Measurements from ENCODE around the gene MECR. TPM values are rescaled to one million over a fixed set of nuclear protein-coding genes. Genes with fewer than 3 reads are reported as not detected.
A peak's percentile ranks its signal among the peaks of the same experiment; 100 is the strongest.
"Not testable (repeated sequence)": the region's sequence is repeated elsewhere in the genome, so short reads cannot be mapped to it uniquely, and the experiment has no call there.

MECR gene
- total RNA-seq, 1 donor from 2014 or later: 17.4 TPM

DNA sequence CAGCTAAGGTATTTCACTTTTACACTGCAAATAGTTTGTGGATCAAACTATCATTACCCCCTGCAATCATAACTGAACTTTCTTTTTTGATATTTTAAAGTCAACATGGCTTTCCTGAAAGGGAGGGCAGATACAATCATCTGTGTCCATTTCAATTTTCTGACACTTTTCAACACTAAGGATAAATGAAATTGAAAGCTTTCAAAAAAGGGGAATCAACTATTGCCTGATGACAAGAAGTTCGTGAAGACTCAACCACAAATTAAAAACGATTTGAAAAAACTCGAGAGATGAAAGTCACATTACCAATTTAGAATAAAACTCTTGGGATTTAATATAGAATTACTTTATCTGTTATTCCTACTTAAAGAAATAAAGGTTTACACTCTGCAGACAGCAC is 60.8 kb downstream of the MECR start:
- DNase-seq (ENCODE audit: low spot score): no peak

DNA sequence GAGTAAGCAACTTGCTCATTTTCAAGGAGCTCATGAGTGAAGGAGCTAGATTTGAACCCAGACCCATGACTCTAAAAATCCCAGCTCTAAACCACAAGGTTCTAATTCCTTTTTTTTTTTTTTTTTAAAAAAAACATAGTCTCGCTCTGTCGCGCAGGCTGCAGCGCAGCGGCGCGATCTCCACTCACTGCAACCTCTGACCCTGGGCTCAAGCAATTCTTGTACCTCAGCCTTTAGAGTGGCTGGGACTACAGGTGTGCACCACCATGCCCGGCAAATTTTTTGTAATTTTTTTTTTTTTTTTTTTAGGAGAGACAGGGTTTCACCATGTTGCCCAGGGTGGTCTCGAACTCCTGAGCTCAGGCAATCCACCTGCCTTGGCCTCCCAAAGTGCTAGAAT is 62.8 kb downstream of the MECR start:
- no peak for DNase-seq (ENCODE audit: low spot score)

DNA sequence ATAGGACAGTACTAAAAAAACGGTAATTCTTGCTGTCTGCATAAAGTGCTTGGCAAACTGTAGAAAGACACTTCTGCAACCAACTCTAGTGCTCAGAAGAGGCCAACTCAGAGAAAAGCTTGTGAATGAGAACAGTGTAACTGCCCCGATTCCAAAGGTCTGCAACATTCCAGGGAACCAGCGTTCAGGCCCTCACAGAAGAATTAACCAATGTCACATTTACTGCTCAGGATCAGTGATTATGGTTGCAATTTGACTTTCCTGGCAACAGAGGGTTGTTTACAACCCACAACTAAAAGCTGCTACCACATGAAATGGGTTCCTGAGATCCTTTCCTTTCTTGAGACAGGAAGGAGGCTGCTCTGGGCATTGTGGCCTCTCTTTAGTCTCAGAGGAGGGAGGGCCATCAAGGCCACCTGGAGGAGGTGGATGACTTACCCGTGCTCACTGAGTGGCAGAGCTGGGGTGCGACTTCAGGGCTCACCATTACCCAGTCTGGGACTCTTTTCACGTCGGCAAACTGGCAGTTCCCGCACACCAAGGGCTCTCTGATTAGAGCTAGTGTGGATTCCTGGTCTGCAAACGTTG is 64.3 kb downstream of the MECR start:
- DNase-seq (ENCODE audit: low spot score): no peak

DNA sequence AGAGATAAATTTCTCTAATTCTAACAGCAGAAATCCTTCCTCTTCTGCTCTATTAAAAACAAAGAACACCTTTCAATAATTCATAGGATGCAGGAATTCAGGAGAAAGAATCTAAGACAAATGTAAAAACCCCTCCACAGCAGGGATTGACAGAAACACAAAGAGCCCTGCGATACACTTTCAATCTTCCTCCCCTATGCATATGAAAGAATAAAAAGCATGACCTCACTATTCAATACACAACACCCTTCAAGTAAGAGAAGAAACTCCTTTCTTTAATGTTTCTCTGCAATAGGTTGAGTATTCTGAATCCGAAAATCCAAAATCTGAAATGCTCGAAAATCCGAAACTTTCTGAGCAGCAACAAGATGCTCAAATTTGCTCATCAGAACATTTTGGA is 66.1 kb downstream of the MECR start:
- DNase-seq (ENCODE audit: low spot score): no peak

DNA sequence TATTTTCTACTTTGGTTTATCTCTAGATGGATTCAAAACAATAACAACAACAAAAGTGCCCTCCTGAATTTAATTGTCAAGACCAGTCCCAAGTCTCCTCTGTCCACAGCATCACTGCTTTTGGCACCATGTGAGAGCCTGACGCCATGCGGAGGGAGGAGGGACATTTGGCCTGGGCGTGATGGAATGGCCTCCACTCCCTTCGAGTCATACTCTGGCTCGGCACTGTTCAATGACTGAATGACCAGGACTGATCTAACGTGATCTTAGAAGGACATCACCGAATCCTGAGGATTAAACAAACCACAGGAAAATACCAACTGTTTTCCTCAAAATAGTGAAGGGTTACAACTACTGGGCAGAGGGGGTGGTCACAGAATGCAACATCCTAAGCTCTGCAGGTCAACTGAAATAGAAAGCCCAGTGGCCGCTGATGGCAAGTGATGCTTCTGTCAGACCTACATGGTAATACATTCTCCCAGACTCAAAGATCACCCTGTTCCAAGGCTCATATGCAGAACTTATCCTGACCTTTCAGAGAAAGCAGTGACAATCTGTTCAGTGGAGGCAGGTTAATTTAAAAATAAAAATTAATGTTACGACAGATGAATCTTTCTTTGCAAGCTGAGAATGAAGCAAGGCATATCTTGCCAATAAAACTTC is 68.1 kb downstream of the MECR start:
- DNase-seq (ENCODE audit: low spot score): no peak

DNA sequence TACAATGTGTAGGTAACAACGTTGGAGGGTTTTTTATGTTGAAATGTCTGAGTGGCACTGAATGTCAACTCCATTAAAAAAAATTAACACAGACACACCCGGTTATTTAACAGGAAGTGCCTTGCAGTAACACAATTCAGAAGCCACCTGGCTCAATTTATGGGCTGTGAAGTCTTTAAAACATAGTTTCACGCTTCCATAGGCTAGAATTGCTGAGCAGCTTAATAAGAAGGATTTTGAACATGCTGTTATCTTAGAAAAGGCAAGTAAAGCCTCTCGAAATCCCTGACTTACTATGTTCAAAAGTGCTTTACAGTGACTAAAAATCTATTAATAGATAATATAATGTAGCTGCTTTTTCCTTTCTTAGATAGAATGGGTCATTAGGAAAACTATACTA is 68.7 kb downstream of the MECR start:
- DNase-seq (ENCODE audit: low spot score): no peak

DNA sequence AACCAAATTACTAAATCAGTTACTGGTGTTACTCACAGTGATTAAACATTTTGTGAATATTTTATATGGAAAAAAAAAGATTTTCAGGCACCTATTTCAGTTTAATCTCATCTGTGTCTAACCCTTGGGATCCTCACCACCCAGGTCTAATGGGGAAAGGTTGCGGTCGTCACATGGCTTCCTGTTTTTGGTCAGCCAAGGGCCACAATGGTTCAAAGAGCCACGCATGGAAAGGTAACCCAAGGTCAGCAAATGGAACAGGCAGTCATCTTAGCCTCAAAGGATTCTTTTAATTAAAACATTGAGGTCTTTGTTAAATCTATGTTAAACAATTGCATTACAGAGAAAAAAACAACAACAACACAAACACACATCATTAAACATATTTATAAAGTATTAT is 71.0 kb downstream of the MECR start:
- no peak for DNase-seq (ENCODE audit: low spot score)

DNA sequence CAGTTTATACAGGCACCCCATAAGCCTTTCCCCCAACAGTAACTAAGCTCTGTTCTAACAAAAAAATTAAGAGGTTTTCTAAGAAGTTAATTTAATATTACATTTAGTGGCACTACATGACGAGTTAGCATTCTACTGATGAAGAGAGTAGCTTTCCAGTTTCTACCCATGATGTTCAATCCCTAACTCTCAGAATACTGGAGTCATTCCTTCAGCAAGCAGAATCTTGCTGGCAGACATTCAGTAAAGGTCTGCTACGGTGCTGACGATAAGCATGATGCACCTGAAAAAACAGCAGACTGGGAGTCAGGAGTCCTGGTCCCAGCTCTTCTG is 73.5 kb downstream of the MECR start:
- no peak for DNase-seq (ENCODE audit: low spot score)

DNA sequence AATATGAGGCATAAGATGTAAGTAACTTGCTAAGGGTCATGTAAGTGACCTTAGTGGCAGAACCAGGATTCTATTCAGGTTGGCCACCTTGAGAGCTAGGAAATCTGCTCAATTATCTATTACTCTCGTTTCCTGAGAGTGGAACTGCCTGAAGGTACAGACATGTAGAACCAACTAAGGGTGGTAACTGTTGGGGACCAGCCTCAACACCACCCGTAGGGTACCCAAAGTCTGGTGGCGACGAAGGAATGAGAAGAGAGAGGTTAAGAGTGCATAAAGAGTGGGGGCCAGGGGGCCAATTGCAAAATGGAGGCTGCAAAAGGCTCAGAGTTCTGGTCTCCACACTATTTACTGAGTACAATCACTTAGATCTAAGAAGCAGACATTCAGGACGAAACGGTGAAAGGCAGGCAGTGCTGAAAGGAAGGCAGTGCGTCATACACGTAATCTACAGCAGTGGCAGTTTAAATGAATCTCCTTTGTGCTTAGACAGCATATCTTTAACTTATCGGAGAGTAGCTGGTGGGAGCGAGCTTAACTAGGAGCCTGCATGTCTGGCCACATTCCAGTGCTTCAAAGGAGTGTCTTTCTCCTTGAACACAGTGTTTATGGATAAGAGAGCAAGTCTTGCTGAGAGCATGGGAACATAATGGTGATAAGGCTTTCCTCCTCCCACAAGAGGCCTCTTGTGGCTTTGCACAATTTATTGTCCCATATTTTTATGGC is 74.0 kb downstream of the MECR start:
- DNase-seq (ENCODE audit: low spot score): no peak

DNA sequence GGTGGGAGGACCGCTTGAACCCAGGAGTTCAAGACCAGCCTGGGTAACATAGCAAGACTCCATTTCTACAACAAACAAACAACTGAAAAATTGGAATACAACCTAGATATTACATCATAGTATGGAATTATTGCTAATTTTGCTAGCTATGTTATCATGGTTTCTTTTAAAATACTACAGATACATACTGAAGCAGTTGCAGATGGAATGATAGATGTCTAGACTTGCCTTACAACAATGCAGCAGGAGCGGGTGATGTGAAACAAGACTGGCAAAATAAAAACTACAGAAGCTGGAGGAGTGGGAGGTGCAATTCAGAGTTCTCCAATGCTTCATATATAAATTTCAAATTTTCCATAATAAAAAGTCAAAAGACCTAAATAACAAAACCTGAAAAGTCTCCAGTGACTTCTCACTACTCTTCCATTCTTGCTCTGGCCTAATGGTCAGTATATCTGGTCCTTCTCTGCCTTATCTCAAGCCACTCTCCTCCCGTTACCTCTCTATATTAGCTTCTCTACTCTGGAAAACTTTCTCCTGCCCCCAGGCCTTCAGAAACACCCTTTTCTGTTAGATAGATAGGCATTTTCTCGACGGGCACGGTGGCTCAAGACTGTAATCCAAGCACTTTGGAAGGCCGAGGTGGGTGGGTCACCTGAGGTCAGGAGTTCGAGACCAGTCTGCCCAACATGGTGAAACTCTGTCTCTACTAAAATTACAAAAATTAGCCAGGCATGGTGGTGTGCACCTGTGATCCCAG is 78.5 kb downstream of the MECR start:
- no peak for DNase-seq (ENCODE audit: low spot score)

DNA sequence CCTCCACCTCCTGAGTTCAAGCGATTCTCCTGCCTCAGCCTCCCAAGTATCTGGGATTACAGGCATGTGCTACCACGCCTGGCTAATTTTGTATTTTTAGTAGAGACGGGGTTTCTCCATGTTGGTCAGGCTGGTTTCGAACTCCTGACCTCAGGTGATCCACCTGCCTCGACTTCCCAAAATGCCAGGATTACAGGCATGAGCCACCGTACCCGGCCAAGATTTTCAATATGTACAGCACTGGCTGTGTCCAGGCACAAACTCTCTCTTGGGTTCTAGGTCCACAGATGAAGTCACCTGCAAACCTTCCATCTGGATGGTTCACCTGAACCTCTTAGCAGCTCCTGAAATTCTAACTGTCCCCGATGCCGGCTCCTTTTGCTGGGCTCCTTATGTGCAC is 80.4 kb downstream of the MECR start:
- not testable (repeated sequence) for DNase-seq (ENCODE audit: low spot score)

DNA sequence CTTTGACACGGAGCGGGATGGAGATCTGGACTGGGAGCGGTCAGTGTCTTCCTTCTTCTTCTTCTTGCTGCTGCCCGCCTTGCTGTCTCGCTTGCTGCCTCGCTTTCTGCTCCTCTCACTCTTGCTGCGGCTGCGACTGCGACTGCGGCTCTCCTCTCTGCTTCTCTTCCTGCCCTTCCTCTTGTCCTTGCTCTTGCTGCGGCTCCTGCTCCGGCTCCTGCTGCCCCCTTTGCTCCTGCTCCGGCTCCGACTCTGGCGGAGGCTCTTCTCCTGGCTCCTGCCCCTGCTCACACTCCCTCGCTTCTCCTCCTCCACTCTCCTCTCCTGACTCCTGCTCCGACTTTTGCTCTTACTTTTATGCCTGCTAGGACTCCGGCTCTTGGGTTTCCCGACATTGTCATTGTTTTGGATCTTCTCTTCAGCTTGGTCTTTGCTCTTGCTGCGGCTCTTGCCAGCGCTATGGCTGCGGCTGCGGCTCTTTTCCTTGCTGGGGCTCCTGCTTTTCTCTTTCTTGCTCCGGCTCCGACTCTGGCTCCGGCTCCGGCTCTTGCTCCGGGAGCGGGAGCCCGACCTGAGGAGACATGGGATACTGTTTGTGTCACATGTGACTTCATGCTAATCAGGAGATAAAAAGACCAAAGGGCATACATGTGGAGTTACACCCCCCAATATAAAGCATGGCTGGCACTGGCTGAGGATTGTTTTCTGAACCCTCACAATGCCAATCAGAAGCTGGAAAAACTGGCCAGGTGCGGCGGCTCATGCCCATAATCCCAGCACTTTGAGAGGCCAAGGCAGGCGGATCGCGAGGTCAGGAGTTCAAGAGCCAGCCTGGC is 81.9 kb downstream of the MECR start:
- DNase-seq (ENCODE audit: low spot score): no peak

DNA sequence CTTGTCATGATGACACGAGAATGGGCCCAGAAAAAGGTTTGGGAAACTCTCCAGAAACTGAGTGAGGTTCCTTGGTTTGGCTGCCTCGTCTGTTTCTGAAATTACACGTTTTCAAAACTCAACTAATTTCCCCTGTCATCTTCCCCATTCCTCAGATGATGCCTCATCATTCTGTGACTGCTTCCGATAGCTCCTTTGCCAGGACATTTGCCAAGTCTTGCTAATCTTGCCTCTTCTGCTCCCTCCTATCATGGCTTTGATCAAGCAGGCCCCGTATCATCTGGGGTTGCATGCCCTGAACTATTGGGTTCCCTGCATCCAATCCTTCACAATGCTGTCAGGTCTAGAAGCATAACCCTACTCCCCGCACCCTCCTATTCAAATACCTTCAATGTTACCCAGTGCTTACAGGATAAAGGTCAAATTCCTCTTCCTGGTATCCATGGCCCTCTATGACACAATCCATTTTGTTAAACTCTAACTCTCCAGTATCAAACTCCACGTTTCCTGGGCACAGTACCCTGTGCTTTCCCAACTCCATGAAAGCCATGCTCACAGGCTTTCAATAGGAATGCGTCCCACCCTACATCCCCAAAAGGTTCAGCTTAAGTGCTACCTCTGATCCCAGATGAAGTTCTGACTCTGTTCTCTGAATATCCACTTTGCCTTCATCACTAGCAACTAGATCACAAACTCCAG is 84.8 kb downstream of the MECR start:
- peak; percentile 65 for DNase-seq (ENCODE audit: low spot score)

DNA sequence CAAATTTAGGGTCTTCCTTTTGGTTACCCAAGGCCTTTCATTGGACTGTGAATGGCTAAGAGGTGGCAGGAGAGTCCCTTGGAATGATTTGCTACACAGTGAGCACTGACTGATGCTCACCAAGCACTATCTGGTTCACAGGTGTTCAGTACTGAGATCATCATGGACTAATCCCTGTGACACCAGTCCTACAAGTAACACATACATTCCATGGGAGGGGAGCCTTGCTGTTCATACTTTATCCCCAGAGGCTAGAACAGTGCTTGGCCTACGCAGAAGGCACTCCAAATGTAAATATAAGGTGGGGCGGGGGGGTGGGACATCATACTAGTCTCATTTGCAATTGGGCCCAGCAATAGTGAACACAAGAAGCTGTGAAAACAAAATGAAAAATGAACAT is 86.6 kb downstream of the MECR start:
- no peak for DNase-seq (ENCODE audit: low spot score)

DNA sequence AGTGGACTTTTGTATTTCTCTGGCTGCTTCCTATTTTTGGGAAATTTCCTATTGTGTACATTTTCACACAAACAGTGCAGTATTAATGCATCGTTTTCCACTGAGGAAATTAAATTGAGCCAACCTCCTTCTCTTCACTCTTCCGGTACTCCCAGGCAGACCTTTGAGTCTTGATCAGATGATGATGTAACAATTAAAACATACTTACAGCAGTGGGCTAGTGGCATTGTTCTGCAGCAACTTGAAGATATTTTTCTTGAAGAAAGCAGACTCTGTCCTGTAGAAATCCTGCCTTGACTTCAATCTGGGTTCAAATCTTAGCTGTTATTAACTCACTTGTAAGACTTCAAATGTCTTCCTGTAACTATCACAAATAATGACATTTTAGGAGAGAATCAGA is 88.0 kb downstream of the MECR start:
- DNase-seq (ENCODE audit: low spot score): no peak

Other genes starting within 250 kb of the MECR start
- gene TMEM200B, start 107.0 kb downstream of the MECR start, total RNA-seq: 8.5 TPM
- 78.0 TPM for gene SRSF4, start 49.0 kb downstream of the MECR start, total RNA-seq
- gene PTPRU, start 5.6 kb upstream of the MECR start, total RNA-seq: 17.7 TPM

Data from mucosa of gallbladder (tissue), 1 donor.